Testis (tissue), 3 donors: ENCODE results near the gene ERMARD. TPM values are rescaled to one million over a fixed set of nuclear protein-coding genes. Genes with fewer than 3 reads are reported as not detected.

ENCODE experiments used
- DNase-seq: peaks from one replicate; pipeline ENCODE4 v3.0.0-alpha.2; 2019
- H3K27ac ChIP-seq, 2 donors: fragments of 200-600 bp; sonication (generic); one replicate each; pipeline ENCODE4 v1.5.1; 2019
- H3K27me3 ChIP-seq: fragments of 200-600 bp; sonication (generic); one replicate; pipeline ENCODE4 v1.5.1; 2019
- H3K36me3 ChIP-seq: fragments of 200-600 bp; sonication (generic); one replicate; pipeline ENCODE4 v1.5.1; 2017; ENCODE audit warnings: low read depth; ENCODE audit errors: missing control alignments
- H3K4me1 ChIP-seq: fragments of 200-600 bp; sonication (generic); one replicate; pipeline ENCODE4 v1.5.1; 2019
- H3K4me3 ChIP-seq, 2 donors: fragments of 200-600 bp; sonication (generic); one replicate each; pipeline ENCODE4 v1.5.1; 2017 to 2019
- H3K9me3 ChIP-seq: fragments of 200-600 bp; sonication (generic); one replicate; pipeline ENCODE4 v1.5.1; 2017
- POLR2A ChIP-seq: fragments of 450-650 bp; IDR thresholded peaks from one replicate; pipeline ENCODE4 v1.6.1; 2017; ENCODE audit warnings: antibody characterized with exemption, mild to moderate bottlenecking, moderate library complexity
- WGBS, 2 donors: methylation state at CpG; one replicate each; pipeline ENCODE4 v1.1.5; 2018; 5-methylcytosine and 5-hydroxymethylcytosine counted together
- intact Hi-C: fragments of 100-400 bp; cut with DNase I; formaldehyde crosslinking; loops from one replicate; pipeline ENCODE4 v1.15.1; 2023; ENCODE audit warnings: low total_unique reads
- polyA plus RNA-seq: library from polyadenylated mRNA; stranded (reverse); fragments of 350-450 nt; fragmentation: Illumina TruSeq; extraction: RNeasy Lipid Tissue Mini Kit (QIAGEN cat#74804); gene quantifications from one replicate; pipeline ENCODE4 v1.2.3, GENCODE V29; 2014; ENCODE audit warnings: low read depth, low replicate concordance; ENCODE audit not compliant: insufficient read depth
- total RNA-seq, 2 donors: library from RNA; depleted of rRNA; stranded (reverse); fragments of >200 nt; gene quantifications; one replicate each; pipeline ENCODE4 v1.2.3, GENCODE V29; 2016
- TF ChIP-seq, protein P1 (sequence below), 3 experiments: fragments of 450-650 bp in 2 of 3; fragments of 200-600 bp in 1 of 3; sonication (generic) in 1 of 3; IDR thresholded peaks; one replicate each; pipeline ENCODE4 v1.5.1; 2016 to 2019; ENCODE audit warnings: antibody characterized with exemption in 3 of 3, mild to moderate bottlenecking in 2 of 3, moderate library complexity in 1 of 3

Gene ERMARD
- total and polyA plus RNA-seq, 3 donors from 2014 or later = 48.3 to 77.6 (median 56.6) TPM

DNA sequence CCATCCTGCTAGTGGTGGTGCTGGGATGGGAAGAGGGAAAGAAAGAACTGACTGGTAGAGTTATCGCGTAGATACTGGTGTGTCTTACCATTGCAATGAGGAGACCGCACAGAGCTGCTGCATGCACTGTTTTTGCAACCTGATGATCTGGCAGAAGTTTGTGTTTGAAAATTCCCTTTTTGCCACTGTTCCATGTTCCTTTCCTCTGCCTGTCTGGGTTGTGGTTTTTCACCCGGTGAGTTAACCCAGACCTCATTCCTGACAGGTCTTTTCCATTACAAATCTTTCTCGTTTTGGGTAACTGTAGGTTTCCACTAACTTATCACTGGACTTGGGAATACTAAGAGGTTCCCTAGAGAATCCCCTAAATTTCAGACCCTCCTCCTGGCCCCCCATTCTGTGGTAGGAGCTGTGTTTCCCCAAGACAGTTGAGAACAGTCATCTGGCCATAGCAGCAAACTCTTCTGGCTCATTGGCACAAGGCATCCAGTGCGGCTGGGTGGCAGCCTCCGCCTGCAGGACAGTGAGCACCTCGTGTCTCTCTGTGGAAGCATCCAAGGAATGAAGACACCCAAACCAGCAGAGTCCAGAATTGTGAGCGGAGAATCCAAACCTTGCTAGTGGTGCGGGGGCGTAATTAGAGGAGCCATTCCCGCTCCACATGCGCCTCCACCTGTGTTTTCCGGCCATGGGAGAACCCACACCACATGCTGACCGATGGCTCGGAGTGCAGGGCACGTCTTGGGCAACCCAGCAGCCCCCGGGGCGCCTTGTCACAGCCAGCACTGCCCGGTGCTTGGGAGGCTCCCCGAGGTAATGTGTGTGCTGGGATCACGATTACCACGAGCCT is 32.8 kb downstream of the ERMARD start:
- WGBS, 2 donors = 93 to 94% methylated on average over 15 to 23 of the region's 23 CpGs
- no peak for DNase-seq
- intact Hi-C loops = no loop called here
- no peaks in the 10 kb centered on the region for H3K9me3 ChIP-seq
- H3K36me3 ChIP-seq = no peaks in the 10 kb centered on the region
- H3K4me3 ChIP-seq = no peak overlapping the region
- no peaks in the 10 kb centered on the region for H3K4me1 ChIP-seq
- H3K27me3 ChIP-seq = no peaks in the 10 kb centered on the region
- no peak for TF ChIP-seq POLR2A
- TF ChIP-seq, protein P1, sequence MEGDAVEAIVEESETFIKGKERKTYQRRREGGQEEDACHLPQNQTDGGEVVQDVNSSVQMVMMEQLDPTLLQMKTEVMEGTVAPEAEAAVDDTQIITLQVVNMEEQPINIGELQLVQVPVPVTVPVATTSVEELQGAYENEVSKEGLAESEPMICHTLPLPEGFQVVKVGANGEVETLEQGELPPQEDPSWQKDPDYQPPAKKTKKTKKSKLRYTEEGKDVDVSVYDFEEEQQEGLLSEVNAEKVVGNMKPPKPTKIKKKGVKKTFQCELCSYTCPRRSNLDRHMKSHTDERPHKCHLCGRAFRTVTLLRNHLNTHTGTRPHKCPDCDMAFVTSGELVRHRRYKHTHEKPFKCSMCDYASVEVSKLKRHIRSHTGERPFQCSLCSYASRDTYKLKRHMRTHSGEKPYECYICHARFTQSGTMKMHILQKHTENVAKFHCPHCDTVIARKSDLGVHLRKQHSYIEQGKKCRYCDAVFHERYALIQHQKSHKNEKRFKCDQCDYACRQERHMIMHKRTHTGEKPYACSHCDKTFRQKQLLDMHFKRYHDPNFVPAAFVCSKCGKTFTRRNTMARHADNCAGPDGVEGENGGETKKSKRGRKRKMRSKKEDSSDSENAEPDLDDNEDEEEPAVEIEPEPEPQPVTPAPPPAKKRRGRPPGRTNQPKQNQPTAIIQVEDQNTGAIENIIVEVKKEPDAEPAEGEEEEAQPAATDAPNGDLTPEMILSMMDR (IDR thresholded peaks at IDR 0.05) = no peak
- no peak overlapping the region for H3K27ac ChIP-seq

DNA sequence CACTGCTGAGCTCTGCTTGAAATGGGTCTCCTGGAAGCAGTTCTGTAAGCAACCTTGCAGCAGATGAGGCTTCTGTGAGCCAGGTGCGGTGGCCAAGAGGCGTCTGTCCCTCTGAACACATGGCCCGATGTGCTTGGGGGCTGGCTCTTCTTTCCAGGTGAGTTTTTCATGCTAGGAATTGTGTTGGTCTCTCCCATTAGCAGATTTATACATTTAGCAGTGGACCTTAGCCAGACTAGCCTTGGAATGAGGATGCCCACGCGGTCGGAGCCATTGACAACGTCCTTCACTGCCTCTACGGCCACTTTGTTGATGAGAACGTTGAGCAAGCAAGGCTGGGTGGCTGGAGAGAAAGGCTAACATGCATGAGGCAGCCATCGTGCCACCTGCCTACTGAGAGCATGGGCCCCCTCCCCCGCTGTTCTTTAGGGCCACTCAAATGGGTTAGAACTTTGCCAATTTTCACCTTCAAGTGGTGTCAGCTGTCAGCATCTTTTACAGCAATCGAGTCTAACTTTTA is 33.5 kb downstream of the ERMARD start:
- H3K9me3 ChIP-seq = no peaks in the 10 kb centered on the region
- intact Hi-C loops = no loop called here
- no peak for DNase-seq
- H3K36me3 ChIP-seq = no peaks in the 10 kb centered on the region
- TF ChIP-seq, protein P1 (IDR thresholded peaks at IDR 0.05) = no peak
- no peak for TF ChIP-seq POLR2A
- no peak overlapping the region for H3K4me3 ChIP-seq
- H3K27ac ChIP-seq = no peak overlapping the region
- no peaks in the 10 kb centered on the region for H3K27me3 ChIP-seq
- H3K4me1 ChIP-seq = no peaks in the 10 kb centered on the region
- WGBS, 2 donors = 86 to 89% methylated on average over 12 of the region's 12 CpGs

DNA sequence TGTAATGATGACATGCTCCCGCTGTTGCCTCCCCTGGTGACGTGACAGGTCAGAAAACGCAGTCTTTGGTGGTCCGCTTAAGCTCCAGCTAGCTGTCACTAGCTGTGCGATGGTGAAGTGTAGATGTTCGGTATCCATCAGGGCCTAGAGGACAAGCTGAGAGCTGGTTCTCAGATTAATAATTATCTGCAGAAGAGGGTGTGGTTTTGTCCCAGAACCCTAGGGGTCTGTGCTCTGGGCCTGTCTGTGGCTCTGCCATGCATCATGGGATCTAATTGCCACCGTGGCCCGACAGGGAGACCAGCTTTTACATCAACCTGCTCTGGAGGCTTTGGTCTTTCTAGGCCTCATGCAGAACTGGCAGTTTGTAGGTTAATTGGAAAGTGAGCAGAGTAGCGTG is 34.1 kb downstream of the ERMARD start:
- peaks cover under 1% of the 10 kb centered on the region for H3K4me1 ChIP-seq
- H3K36me3 ChIP-seq = no peaks in the 10 kb centered on the region
- DNase-seq = no peak
- WGBS, 2 donors = 94 to 97% methylated on average over 7 to 9 of the region's 9 CpGs
- no peaks in the 10 kb centered on the region for H3K27me3 ChIP-seq
- H3K4me3 ChIP-seq = no peak overlapping the region
- intact Hi-C loops = no loop called here
- H3K27ac ChIP-seq = no peak overlapping the region
- TF ChIP-seq, protein P1 (IDR thresholded peaks at IDR 0.05) = no peak
- no peak for TF ChIP-seq POLR2A
- no peaks in the 10 kb centered on the region for H3K9me3 ChIP-seq

DNA sequence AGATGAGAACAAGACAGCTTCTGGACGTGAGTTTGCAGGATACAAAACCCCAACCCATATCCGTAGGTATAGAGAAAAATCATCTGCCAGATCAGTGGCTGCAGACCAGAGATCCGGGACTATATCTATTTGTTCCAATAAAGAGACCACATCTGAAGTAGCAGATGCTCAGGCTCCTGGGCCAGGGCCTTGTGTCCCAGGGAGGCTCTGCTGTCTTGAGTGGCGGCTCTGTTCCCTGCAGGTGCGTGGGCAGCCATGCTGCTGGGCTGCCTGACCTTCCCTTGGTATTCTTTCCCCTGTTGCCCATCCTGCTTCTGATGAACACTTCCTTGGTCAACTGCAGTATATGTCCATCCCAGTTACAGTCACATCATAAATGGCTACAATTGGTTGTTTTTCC is 34.9 kb downstream of the ERMARD start:
- WGBS, 2 donors = 87 to 89% methylated on average over 5 of the region's 5 CpGs
- Histone ChIP-seq H3K27ac (no peak overlapping the region), H3K9me3 (no peaks in the 10 kb centered on the region), H3K4me3 (no peak overlapping the region), H3K4me1 (peaks cover 6% of the 10 kb centered on the region), H3K27me3 (no peaks in the 10 kb centered on the region), H3K36me3 (no peaks in the 10 kb centered on the region)
- DNase-seq = no peak
- TF ChIP-seq, protein P1 (IDR thresholded peaks at IDR 0.05) = no peak
- TF ChIP-seq POLR2A = no peak
- intact Hi-C loops = no loop called here
